ENCODE measurements around the gene AGPAT3. TPM values are rescaled to one million over a fixed set of nuclear protein-coding genes. Genes with fewer than 3 reads are reported as not detected.

AGPAT3 gene
- total RNA-seq, 1 experiment from 2014 or later, result 13.0 TPM

- Mint-ChIP-seq H3K4me3 (no peak overlapping the region), H3K4me1 (peaks cover 15 to 20% of the 10 kb centered on the region in 2 experiments), H3K9me3 (no peaks in the 10 kb centered on the region), H3K27ac (peak overlapping the region in 1 of 3 experiments; percentile 72; a peak in 2 of 7 replicates), H3K36me3 (ENCODE audit: insufficient read depth in 1 of 3, low read depth in 3 of 3) (no peaks in the 10 kb centered on the region; a peak in 1 of 7 replicates), H3K27me3 (ENCODE audit: low read depth) (no peaks in the 10 kb centered on the region)
- H3K23me2 ChIP-seq (ENCODE audit: insufficient read length, low read depth, low read length, poor library complexity, severe bottlenecking), result no peaks in the 10 kb centered on the region
- no peak overlapping the region for H2BK120ac ChIP-seq (ENCODE audit: low read depth, low read length, poor library complexity, severe bottlenecking)
- H3K18ac ChIP-seq (ENCODE audit: insufficient read length, low read depth, low read length), result no peak overlapping the region
- no peaks in the 10 kb centered on the region for H3K9me3 ChIP-seq (ENCODE audit: control insufficient read depth, low read depth, low read length)
- no peaks in the 10 kb centered on the region for H3K79me1 ChIP-seq (ENCODE audit: insufficient read depth, low read depth, low read length, poor library complexity, severe bottlenecking)
- H4K91ac ChIP-seq (ENCODE audit: insufficient read length, low read depth, low read length), result no peak overlapping the region
- no peak overlapping the region for H2BK15ac ChIP-seq (ENCODE audit: low read depth, low read length)
- H4K5ac ChIP-seq (ENCODE audit: insufficient read length, low read depth, low read length), result no peak overlapping the region
- H4K20me1 ChIP-seq (ENCODE audit: control insufficient read depth, insufficient read depth, insufficient read length), result no peaks in the 10 kb centered on the region
- H3K9ac ChIP-seq (ENCODE audit: extremely low read depth, insufficient read length, low read length), result no peak overlapping the region
- no peak overlapping the region for H3K4me2 ChIP-seq (ENCODE audit: insufficient read depth, insufficient read length, low read length)
- peak overlapping the region; percentile 10 for H3K56ac ChIP-seq (ENCODE audit: insufficient read length, low read depth, low read length)
- no peak overlapping the region for H4K8ac ChIP-seq (replicated peaks; ENCODE audit: insufficient read length, low read depth, low read length)
- H3K4me1 ChIP-seq (ENCODE audit: insufficient read depth, low read length), result no peaks in the 10 kb centered on the region
- H3K27ac ChIP-seq (ENCODE audit: insufficient read length, low read depth, low read length), result no peak overlapping the region
- no peak overlapping the region for H2BK5ac ChIP-seq (ENCODE audit: insufficient read length, low read length)
- H2BK20ac ChIP-seq (ENCODE audit: low read depth, low read length, poor library complexity, severe bottlenecking), result no peak overlapping the region
- WGBS (ENCODE audit: extremely low coverage, insufficient read length, low lambda C conversion rate), result no CpG with 5 or more reads among the region's 41 CpGs
- no peaks in the 10 kb centered on the region for H3K27me3 ChIP-seq (ENCODE audit: insufficient read depth, low read length)
- no peak overlapping the region for H2AFZ ChIP-seq (ENCODE audit: low read length)
- no peak overlapping the region for H3K4ac ChIP-seq (ENCODE audit: low read depth, low read length)
- no peak; the same call in 2 of the 3 replicates for TF ChIP-seq CTCF (conservative IDR thresholded peaks at IDR 0.05)
- no peak overlapping the region for H3T11ph ChIP-seq (ENCODE audit: low read length)
- H2BK12ac ChIP-seq (ENCODE audit: insufficient read length, low read depth, low read length), result no peak overlapping the region
- H2AK5ac ChIP-seq (ENCODE audit: insufficient read length, low read length), result no peak overlapping the region
- H3K79me2 ChIP-seq (ENCODE audit: insufficient read depth, low read length), result no peaks in the 10 kb centered on the region
- no peak overlapping the region for H3K14ac ChIP-seq (ENCODE audit: insufficient read depth, low read length)
- DNase-seq, result no peak
- H3K23ac ChIP-seq (ENCODE audit: insufficient read length, low read depth, low read length), result no peak overlapping the region
Observed at GRCh38 chr21:43934716-43935705, 70.0 kb downstream of the AGPAT3 start.
